Measurements from ENCODE around the gene EBF3. TPM values are rescaled to one million over a fixed set of nuclear protein-coding genes. Genes with fewer than 3 reads are reported as not detected.

EBF3 gene
- total RNA-seq, 2 donors from 2014 or later: 0.44 to 2.0 TPM

- WGBS, 2 experiments (ENCODE audit: insufficient coverage in 1 of 2, insufficient read length in 1 of 2): 85 to 97% methylated on average over 5 of the region's 5 CpGs
- H3K4me3 Mint-ChIP-seq: no peak overlapping the region
- peaks cover 7% of the 10 kb centered on the region for H3K9me3 Mint-ChIP-seq
- TF ChIP-seq CTCF (conservative IDR thresholded peaks at IDR 0.05): no peak
- Histone ChIP-seq H3K9me3 (ENCODE audit: control insufficient read depth, low read length) (no peaks in the 10 kb centered on the region), H3K9ac (ENCODE audit: extremely low read depth, low read length, poor library complexity, severe bottlenecking) (no peak overlapping the region), H3K27ac (ENCODE audit: low read depth, low read length) (no peak overlapping the region), H3K4me1 (ENCODE audit: control insufficient read depth, insufficient read depth, low read length) (no peaks in the 10 kb centered on the region), H3K4me3 (ENCODE audit: low read length) (no peak overlapping the region), H3K27me3 (ENCODE audit: control insufficient read depth, insufficient read depth, low read length, poor library complexity, severe bottlenecking) (no peaks in the 10 kb centered on the region), H3K36me3 (ENCODE audit: control insufficient read depth, insufficient read depth, low read length) (no peaks in the 10 kb centered on the region)
- no peaks in the 10 kb centered on the region for H3K4me1 Mint-ChIP-seq
- DNase-seq: no peak
- peaks cover 3% of the 10 kb centered on the region for H3K27me3 Mint-ChIP-seq (ENCODE audit: insufficient read depth)
- peaks cover under 1% of the 10 kb centered on the region for H3K36me3 Mint-ChIP-seq (ENCODE audit: low read depth)
- no peak overlapping the region for H3K27ac Mint-ChIP-seq
Measured at GRCh38 chr10:129825221-129825620, 138.9 kb downstream of the EBF3 start.

GRCh38 chr10:129820451-129820850 lies 143.6 kb downstream of the EBF3 start:
- Mint-ChIP-seq H3K9me3 (peaks cover 35% of the 10 kb centered on the region), H3K4me3 (no peak overlapping the region), H3K4me1 (no peaks in the 10 kb centered on the region), H3K27me3 (ENCODE audit: insufficient read depth) (peaks cover 3% of the 10 kb centered on the region), H3K27ac (no peak overlapping the region), H3K36me3 (ENCODE audit: low read depth) (peaks cover 16% of the 10 kb centered on the region)
- H3K9me3 ChIP-seq (ENCODE audit: control insufficient read depth, low read length): no peaks in the 10 kb centered on the region
- H3K4me3 ChIP-seq (ENCODE audit: low read length): no peak overlapping the region
- no peaks in the 10 kb centered on the region for H3K4me1 ChIP-seq (ENCODE audit: control insufficient read depth, insufficient read depth, low read length)
- H3K27me3 ChIP-seq (ENCODE audit: control insufficient read depth, insufficient read depth, low read length, poor library complexity, severe bottlenecking): no peaks in the 10 kb centered on the region
- DNase-seq: no peak
- no peak overlapping the region for H3K27ac ChIP-seq (ENCODE audit: low read depth, low read length)
- H3K36me3 ChIP-seq (ENCODE audit: control insufficient read depth, insufficient read depth, low read length): no peaks in the 10 kb centered on the region
- no peak overlapping the region for H3K9ac ChIP-seq (ENCODE audit: extremely low read depth, low read length, poor library complexity, severe bottlenecking)
- no peak for TF ChIP-seq CTCF (conservative IDR thresholded peaks at IDR 0.05)
- 92 to 94% methylated on average over 3 of the region's 3 CpGs for WGBS, 2 experiments (ENCODE audit: insufficient coverage in 1 of 2, insufficient read length in 1 of 2)

- Mint-ChIP-seq H3K4me1 (peaks cover 12% of the 10 kb centered on the region), H3K9me3 (peaks cover 35% of the 10 kb centered on the region), H3K4me3 (no peak overlapping the region), H3K27ac (no peak overlapping the region), H3K36me3 (ENCODE audit: low read depth) (peaks cover 18% of the 10 kb centered on the region), H3K27me3 (ENCODE audit: insufficient read depth) (peaks cover 5% of the 10 kb centered on the region)
- Histone ChIP-seq H3K4me1 (ENCODE audit: control insufficient read depth, insufficient read depth, low read length) (peaks cover 3% of the 10 kb centered on the region), H3K4me3 (ENCODE audit: low read length) (no peak overlapping the region), H3K9me3 (ENCODE audit: control insufficient read depth, low read length) (peaks cover 5% of the 10 kb centered on the region), H3K27me3 (ENCODE audit: control insufficient read depth, insufficient read depth, low read length, poor library complexity, severe bottlenecking) (no peaks in the 10 kb centered on the region), H3K27ac (ENCODE audit: low read depth, low read length) (no peak overlapping the region), H3K9ac (ENCODE audit: extremely low read depth, low read length, poor library complexity, severe bottlenecking) (no peak overlapping the region), H3K36me3 (ENCODE audit: control insufficient read depth, insufficient read depth, low read length) (no peaks in the 10 kb centered on the region)
- TF ChIP-seq CTCF (conservative IDR thresholded peaks at IDR 0.05): no peak
- DNase-seq: no peak
- 90 to 91% methylated on average over 3 to 8 of the region's 8 CpGs for WGBS, 2 experiments (ENCODE audit: insufficient coverage in 1 of 2, insufficient read length in 1 of 2)
Measured at GRCh38 chr10:129816656-129817045, 147.4 kb downstream of the EBF3 start.
